ENCODE data around the gene PRKCD. TPM values are rescaled to one million over a fixed set of nuclear protein-coding genes. Genes with fewer than 3 reads are reported as not detected.

The PRKCD gene
- total and polyA plus RNA-seq, 9 of the 15 experiments (the other 6 are each of a cell fraction or from before 2014, with no cell fraction given), result 2.5 to 19.5 (median 6.1) TPM

DNA sequence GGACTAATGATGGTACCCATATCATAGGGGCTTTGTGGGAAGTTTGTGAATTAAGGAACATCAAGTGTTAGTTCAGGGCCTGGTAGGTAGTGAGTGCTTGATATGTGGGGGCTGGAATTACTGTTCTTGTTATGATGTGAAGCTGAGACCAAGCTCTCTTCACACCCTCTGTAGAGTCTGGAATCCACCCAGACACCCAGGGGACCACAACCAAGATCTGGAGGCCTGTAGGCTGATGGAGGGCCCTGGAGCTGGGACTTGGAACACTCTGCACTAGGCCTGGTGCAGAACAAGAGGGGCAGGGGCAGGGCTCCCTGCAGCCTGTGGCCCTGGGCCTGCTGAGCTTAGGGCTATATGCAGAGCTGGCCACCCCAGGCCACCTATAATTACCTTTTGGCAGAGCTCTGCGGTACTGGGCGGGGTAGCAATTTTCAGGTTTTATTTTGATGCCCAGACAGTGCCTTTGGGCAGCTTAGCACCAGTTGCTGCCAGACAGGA, 13.1 kb upstream of the PRKCD start:
- WGBS (ENCODE audit: insufficient coverage, low coverage, missing lambda C conversion rate), result 67% methylated on average over 2 of the region's 2 CpGs
- FAIRE-seq (no peak), ATAC-seq (no peak), DNase-seq (ENCODE audit: extremely low read depth in 1 of 4, low spot score in 3 of 4) (no peak)
- H3K4me3 ChIP-seq, result no peak overlapping the region
- H3K27ac ChIP-seq (ENCODE audit: extremely low read depth, low read depth, low read length), result no peak overlapping the region
- H3K79me2 ChIP-seq (ENCODE audit: control insufficient read depth, insufficient read depth, low read length), result no peaks in the 10 kb centered on the region
- ChIA-PET CTCF (ENCODE audit: low intra/inter-chr PET ratio) (no interaction called here), POLR2A (no interaction called here)
- H3K4me2 ChIP-seq (ENCODE audit: insufficient read depth, low read length), result no peak overlapping the region
- peaks cover 0 to 5% of the 10 kb centered on the region in 2 experiments; a peak in 1 of 5 replicates for H3K27me3 ChIP-seq (ENCODE audit: control insufficient read depth in 2 of 2, insufficient read depth in 2 of 2, low read length in 2 of 2)
- in situ Hi-C loops (cut with MboI) (no loop called here), intact Hi-C loops (cut with micrococcal nuclease) (no loop called here)
- H3K36me3 ChIP-seq (ENCODE audit: control insufficient read depth, insufficient read depth, low read length), result no peaks in the 10 kb centered on the region
- no peaks in the 10 kb centered on the region; the same call in 1 of the 2 replicates for H4K20me1 ChIP-seq (replicated peaks; ENCODE audit: control insufficient read depth, insufficient read depth, low read length)
- no peaks in the 10 kb centered on the region for H3K9me3 ChIP-seq (replicated peaks; ENCODE audit: control insufficient read depth, insufficient read depth, low read depth, low read length)
- no peaks in the 10 kb centered on the region; a peak in 1 of 5 replicates for H3K4me1 ChIP-seq (replicated peaks in 1 of 2; ENCODE audit: control insufficient read depth in 2 of 2, insufficient read depth in 2 of 2, low read length in 2 of 2)
- no peak overlapping the region; a peak in 1 of 4 replicates for H3K9ac ChIP-seq (ENCODE audit: insufficient read depth in 1 of 2, low read depth in 2 of 2, low read length in 2 of 2)
- TF ChIP-seq OTX1 (CRISPR knock-in tag; IDR thresholded peaks at IDR 0.05) (no peak), HIVEP1 (CRISPR knock-in tag; IDR thresholded peaks at IDR 0.05) (no peak)
- TF ChIP-seq, protein P1, sequence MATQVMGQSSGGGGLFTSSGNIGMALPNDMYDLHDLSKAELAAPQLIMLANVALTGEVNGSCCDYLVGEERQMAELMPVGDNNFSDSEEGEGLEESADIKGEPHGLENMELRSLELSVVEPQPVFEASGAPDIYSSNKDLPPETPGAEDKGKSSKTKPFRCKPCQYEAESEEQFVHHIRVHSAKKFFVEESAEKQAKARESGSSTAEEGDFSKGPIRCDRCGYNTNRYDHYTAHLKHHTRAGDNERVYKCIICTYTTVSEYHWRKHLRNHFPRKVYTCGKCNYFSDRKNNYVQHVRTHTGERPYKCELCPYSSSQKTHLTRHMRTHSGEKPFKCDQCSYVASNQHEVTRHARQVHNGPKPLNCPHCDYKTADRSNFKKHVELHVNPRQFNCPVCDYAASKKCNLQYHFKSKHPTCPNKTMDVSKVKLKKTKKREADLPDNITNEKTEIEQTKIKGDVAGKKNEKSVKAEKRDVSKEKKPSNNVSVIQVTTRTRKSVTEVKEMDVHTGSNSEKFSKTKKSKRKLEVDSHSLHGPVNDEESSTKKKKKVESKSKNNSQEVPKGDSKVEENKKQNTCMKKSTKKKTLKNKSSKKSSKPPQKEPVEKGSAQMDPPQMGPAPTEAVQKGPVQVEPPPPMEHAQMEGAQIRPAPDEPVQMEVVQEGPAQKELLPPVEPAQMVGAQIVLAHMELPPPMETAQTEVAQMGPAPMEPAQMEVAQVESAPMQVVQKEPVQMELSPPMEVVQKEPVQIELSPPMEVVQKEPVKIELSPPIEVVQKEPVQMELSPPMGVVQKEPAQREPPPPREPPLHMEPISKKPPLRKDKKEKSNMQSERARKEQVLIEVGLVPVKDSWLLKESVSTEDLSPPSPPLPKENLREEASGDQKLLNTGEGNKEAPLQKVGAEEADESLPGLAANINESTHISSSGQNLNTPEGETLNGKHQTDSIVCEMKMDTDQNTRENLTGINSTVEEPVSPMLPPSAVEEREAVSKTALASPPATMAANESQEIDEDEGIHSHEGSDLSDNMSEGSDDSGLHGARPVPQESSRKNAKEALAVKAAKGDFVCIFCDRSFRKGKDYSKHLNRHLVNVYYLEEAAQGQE (IDR thresholded peaks at IDR 0.05; ENCODE audit: borderline replicate concordance), result no peak
- TF ChIP-seq, protein P1 (CRISPR knock-in tag; IDR thresholded peaks at IDR 0.05; ENCODE audit: low read depth), result no peak
- no TSS peak for BruUV-seq (replicated peaks)
- H2AFZ ChIP-seq (ENCODE audit: low read depth, low read length), result no peak overlapping the region
- H3K9me1 ChIP-seq (ENCODE audit: control insufficient read depth, insufficient read depth, low read length), result no peaks in the 10 kb centered on the region
